GM12878 (cell line): ENCODE data around the gene DUOXA2. TPM values are rescaled to one million over a fixed set of nuclear protein-coding genes. Genes with fewer than 3 reads are reported as not detected.

Experiments
- ATAC-seq: fragments of 200-7000 bp; cut with Tn5 transposase; 3 replicates; pipeline ENCODE4 v1.9.1; 2020; ENCODE audit warnings: mild to moderate bottlenecking, moderate library complexity
- BruUV-seq: library from RNA; stranded (reverse); fragments of 400-500 nt; replicated peaks from 2 replicates; lab custom pipeline; 2021; lab: Mats Ljungman, UMichigan
- CTCF ChIA-PET: fragments of 300-600 bp; sonication (Branson Sonifier 250); formaldehyde crosslinking; extraction: SDS; loops from one replicate; lab custom pipeline; 2021; ENCODE audit warnings: inconsistent platforms; lab: Yijun Ruan, JAX
- POLR2A ChIA-PET: fragments of 350-600 bp; formaldehyde crosslinking; extraction: SDS; loops from one replicate; lab custom pipeline; 2021; ENCODE audit warnings: inconsistent platforms; lab: Charles Lee
- RAD21 ChIA-PET: fragments of 300-600 bp; sonication (Branson Sonifier 250); formaldehyde crosslinking; loops from one replicate; lab custom pipeline; 2023; ENCODE audit warnings: antibody characterized with exemption; ENCODE audit not compliant: unreplicated experiment; lab: Charles Lee
- SMC1A ChIA-PET: fragments of 300-600 bp; sonication (Branson Sonifier 250); formaldehyde crosslinking; loops from one replicate; lab custom pipeline; 2023; ENCODE audit not compliant: unreplicated experiment, uncharacterized antibody; lab: Charles Lee
- DNase-seq: peaks from one replicate; pipeline ENCODE4 v3.0.0-alpha.2; 2011; ENCODE audit warnings: low read depth, low spot score
- FAIRE-seq: peaks from 3 replicates; lab custom pipeline; 2011; peaks lifted over from hg19 to GRCh38; lab: Jason Lieb, UNC
- H2AFZ ChIP-seq: 2 replicates; pipeline ENCODE4 v1.6.0; 2011; ENCODE audit warnings: low read depth, low read length, control low read depth; ENCODE audit not compliant: control insufficient read depth
- H3K27ac ChIP-seq: 2 replicates; pipeline ENCODE4 v1.5.1; 2011; ENCODE audit warnings: control low read depth; ENCODE audit not compliant: control insufficient read depth, insufficient read depth
- H3K27me3 ChIP-seq, 2 experiments: replicated peaks in 1 of 2; 2 replicates each; pipeline versions ENCODE4 v1.6.0 to v1.6.1; 2011; ENCODE audit warnings: low read length in 1 of 2; ENCODE audit not compliant: control insufficient read depth in 2 of 2, insufficient read depth in 2 of 2
- H3K36me3 ChIP-seq, 2 experiments: 2 replicates each; pipeline ENCODE4 v1.5.1; 2011; ENCODE audit warnings: low read length in 1 of 2; ENCODE audit not compliant: control insufficient read depth in 2 of 2, insufficient read depth in 2 of 2
- H3K4me1 ChIP-seq: 2 replicates; pipeline ENCODE4 v1.6.1; 2011; ENCODE audit warnings: mild to moderate bottlenecking, low read length, moderate library complexity, mixed read lengths; ENCODE audit not compliant: control insufficient read depth, insufficient read depth
- H3K4me2 ChIP-seq: 2 replicates; pipeline ENCODE4 v1.6.0; 2011; ENCODE audit warnings: control low read depth; ENCODE audit not compliant: control insufficient read depth, insufficient read depth
- H3K4me3 ChIP-seq: fragments of 200-600 bp; sonication (generic); 2 replicates; pipeline ENCODE4 v1.5.1; 2016
- H3K79me2 ChIP-seq: 2 replicates; pipeline ENCODE4 v1.6.0; 2011; ENCODE audit warnings: low read length; ENCODE audit not compliant: control insufficient read depth, insufficient read depth
- H3K9ac ChIP-seq: 2 replicates; pipeline ENCODE4 v1.8.0; 2011; ENCODE audit warnings: low read length, control low read depth, mixed read lengths; ENCODE audit not compliant: control insufficient read depth, insufficient read depth
- H3K9me3 ChIP-seq: replicated peaks from 3 replicates; pipeline ENCODE4 v1.5.1; 2011; ENCODE audit warnings: mild to moderate bottlenecking, low read length; ENCODE audit not compliant: control insufficient read depth, insufficient read depth
- H4K20me1 ChIP-seq: 2 replicates; pipeline ENCODE4 v1.6.0; 2011; ENCODE audit not compliant: control insufficient read depth, insufficient read depth
- CEBPB ChIP-seq, 2 experiments: fragments of 150-350 bp in 1 of 2; IDR thresholded peaks; 2 replicates each; pipeline ENCODE4 v1.6.1; 2012 to 2014; ENCODE audit warnings: low read depth in 2 of 2, low read length in 2 of 2, borderline replicate concordance in 1 of 2, inconsistent platforms in 1 of 2
- EED ChIP-seq: sonication (generic); IDR thresholded peaks from 2 replicates; pipeline ENCODE4 v1.6.1; 2016; ENCODE audit warnings: antibody characterized with exemption, low read depth
- HDAC6 ChIP-seq: fragments of 200-600 bp; sonication (generic); IDR thresholded peaks from one replicate; pipeline ENCODE4 v1.8.0; 2017; ENCODE audit warnings: antibody characterized with exemption; ENCODE audit not compliant: unreplicated experiment
- SUZ12 ChIP-seq: fragments of 200-600 bp; sonication (generic); IDR thresholded peaks from one replicate; pipeline ENCODE4 v1.6.1; 2018; ENCODE audit warnings: antibody characterized with exemption, mild to moderate bottlenecking; ENCODE audit not compliant: unreplicated experiment
- WGBS: methylation state at CpG from one replicate; pipeline ENCODE4 v1.1.6; 2016; ENCODE audit warnings: low lambda C conversion rate; ENCODE audit not compliant: insufficient replicate concordance, insufficient coverage; ENCODE audit errors: missing lambda C conversion rate; 5-methylcytosine and 5-hydroxymethylcytosine counted together
- in situ Hi-C: fragments of 300-500 bp; cut with MboI; formaldehyde crosslinking; loops from 9 replicates; pipeline ENCODE4 v1.14.3; 2018; ENCODE audit warnings: mixed read lengths
- intact Hi-C: fragments of 100-400 bp; cut with micrococcal nuclease; formaldehyde crosslinking; loops from one replicate; pipeline ENCODE4 v1.14.2; 2022; ENCODE audit not compliant: unreplicated experiment
- polyA plus RNA-seq, 11 experiments: library from polyadenylated mRNA; depleted of rRNA in 4 of 11; unstranded in 6 of 11; stranded (reverse) in 5 of 11; fragments of >200 nt; fragmentation: Nextera tagmentation in 4 of 11; fragmentation: Illumina TruSeq in 1 of 11; extraction: Ambion mirVana in 4 of 11; extraction: Trizol in 1 of 11; gene quantifications; 1 replicate in 1 of 11; 2 replicates in 10 of 11; pipeline versions ENCODE4 v1.2.1 to v1.2.3, GENCODE V29; 2011 to 2016; ENCODE audit warnings: inconsistent platforms in 2 of 11, missing spikeins in 2 of 11, low read depth in 1 of 11
- total RNA-seq, 4 experiments: library from RNA; depleted of rRNA in 3 of 4; stranded (reverse); fragments of >200 nt in 3 of 4; fragmentation: Illumina TruSeq in 1 of 4; extraction: Trizol in 1 of 4; gene quantifications; 2 replicates each; pipeline versions ENCODE4 v1.2.1 to v1.2.3, GENCODE V29; 2013 to 2021

DUOXA2 gene
- total and polyA plus RNA-seq, 10 of the 15 experiments (the other 5 are each of a cell fraction or from before 2014, with no cell fraction given): not detected

GRCh38 chr15:45112143-45112590 lies 2.0 kb upstream of the DUOXA2 start (continued):
- TF ChIP-seq HDAC6 (no peak), EED (no peak)

GRCh38 chr15:45112591-45113379 lies 1.3 kb upstream of the DUOXA2 start:
- in situ Hi-C loops: loop anchor here (10.0 kb wide), 1 partner anchor 62 kb away; no protein-coding TSS in a partner anchor
- no peak overlapping the region for H3K4me2 ChIP-seq

More at GRCh38 chr15:45112591-45113379, 1.3 kb upstream of the DUOXA2 start:
- 26% methylated on average over 58 of the region's 58 CpGs for WGBS
- SMC1A ChIA-PET: no interaction called here
- TF ChIP-seq CEBPB (IDR thresholded peaks at IDR 0.05; ENCODE audit: borderline replicate concordance in 1 of 2, low read depth in 2 of 2, low read length in 2 of 2) (no peak), HDAC6 (peak; percentile 68), SUZ12 (peak; percentile 87)
- TF ChIP-seq, all 136 proteins: peak for 2
- ChIA-PET RAD21 (no interaction called here), CTCF (interaction anchor here (0.6 to 1.0 kb wide), 2 partner anchors 77 to 144 kb away, joined by 3 to 5 read pairs; no protein-coding TSS in a partner anchor), POLR2A (no interaction called here)
- intact Hi-C loops: no loop called here
- H3K27me3 ChIP-seq: peaks cover 24 to 39% of the 10 kb centered on the region in 2 experiments
- DNase-seq (no peak), ATAC-seq (peak; percentile 15; the same call in 2 of the 3 replicates), FAIRE-seq (no peak)
- no peaks in the 10 kb centered on the region for H3K9me3 ChIP-seq
- H4K20me1 ChIP-seq: no peaks in the 10 kb centered on the region
- no peak overlapping the region for H3K4me3 ChIP-seq
- H3K9ac ChIP-seq: no peak overlapping the region
- H2AFZ ChIP-seq: no peak overlapping the region
- H3K4me1 ChIP-seq: no peaks in the 10 kb centered on the region; the same call in 1 of the 2 replicates
- no peaks in the 10 kb centered on the region for H3K36me3 ChIP-seq
- no peaks in the 10 kb centered on the region for H3K79me2 ChIP-seq
- H3K27ac ChIP-seq: no peak overlapping the region
- no TSS peak for BruUV-seq
